ENCODE results near the gene OR2T3.
"Not testable (repeated sequence)": the region's sequence is repeated elsewhere in the genome, so short reads cannot be mapped to it uniquely, and the experiment has no call there.

The OR2T3 gene

GRCh38 chr1:248471154-248471553, 2.0 kb upstream of the OR2T3 start:
- no peak for DNase-seq (ENCODE audit: low spot score)

- not testable (repeated sequence) for DNase-seq (ENCODE audit: low spot score)
Observed at GRCh38 chr1:248472111-248472510, 1.0 kb upstream of the OR2T3 start.

- DNase-seq (ENCODE audit: low spot score) = not testable (repeated sequence)
Observed at GRCh38 chr1:248475660-248476059, 2.5 kb downstream of the OR2T3 start.

- DNase-seq (ENCODE audit: low spot score) = not testable (repeated sequence)
Observed at GRCh38 chr1:248481686-248482579, 8.8 kb downstream of the OR2T3 start.

- DNase-seq (ENCODE audit: low spot score) = not testable (repeated sequence)
Observed at GRCh38 chr1:248488289-248488688, 15.1 kb downstream of the OR2T3 start, which contains the start of gene OR2T5. Gene OR2T5 (plus strand): TSS chr1:248488589. CDS start chr1:248488589, 0 bp downstream.

GRCh38 chr1:248496661-248497060, 23.5 kb downstream of the OR2T3 start:
- not testable (repeated sequence) for DNase-seq (ENCODE audit: low spot score)

- not testable (repeated sequence) for DNase-seq (ENCODE audit: low spot score)
Observed at GRCh38 chr1:248500305-248501035, 27.3 kb downstream of the OR2T3 start.

- DNase-seq (ENCODE audit: low spot score) = not testable (repeated sequence)
Observed at GRCh38 chr1:248507773-248508172, 34.6 kb downstream of the OR2T3 start, which contains the start of gene OR2G6. Gene OR2G6 (plus strand): TSS chr1:248508073. CDS start chr1:248521647, 13,574 bp downstream.

GRCh38 chr1:248510217-248510616, 37.1 kb downstream of the OR2T3 start:
- DNase-seq (ENCODE audit: low spot score) = not testable (repeated sequence)

GRCh38 chr1:248521856-248522255, 48.7 kb downstream of the OR2T3 start:
- DNase-seq (ENCODE audit: low spot score) = no peak

Data from LoVo (cell line).